ENCODE data around the gene CFP. TPM values are rescaled to one million over a fixed set of nuclear protein-coding genes. Genes with fewer than 3 reads are reported as not detected.

The CFP gene
- 0.56 and 0.81 TPM in 2 replicates for total RNA-seq

GRCh38 chrX:47629419-47630200, at the start of gene CFP:
TSS of gene CFP (minus strand) at chrX:47629930. CDS start at chrX:47629844, 86 bp downstream.

GRCh38 chrX:47658684-47659420, 29.1 kb upstream of the CFP start, which contains the start of gene UXT:
TSS of gene UXT (minus strand) at chrX:47659180. CDS start at chrX:47658927, 253 bp downstream.

DNA sequence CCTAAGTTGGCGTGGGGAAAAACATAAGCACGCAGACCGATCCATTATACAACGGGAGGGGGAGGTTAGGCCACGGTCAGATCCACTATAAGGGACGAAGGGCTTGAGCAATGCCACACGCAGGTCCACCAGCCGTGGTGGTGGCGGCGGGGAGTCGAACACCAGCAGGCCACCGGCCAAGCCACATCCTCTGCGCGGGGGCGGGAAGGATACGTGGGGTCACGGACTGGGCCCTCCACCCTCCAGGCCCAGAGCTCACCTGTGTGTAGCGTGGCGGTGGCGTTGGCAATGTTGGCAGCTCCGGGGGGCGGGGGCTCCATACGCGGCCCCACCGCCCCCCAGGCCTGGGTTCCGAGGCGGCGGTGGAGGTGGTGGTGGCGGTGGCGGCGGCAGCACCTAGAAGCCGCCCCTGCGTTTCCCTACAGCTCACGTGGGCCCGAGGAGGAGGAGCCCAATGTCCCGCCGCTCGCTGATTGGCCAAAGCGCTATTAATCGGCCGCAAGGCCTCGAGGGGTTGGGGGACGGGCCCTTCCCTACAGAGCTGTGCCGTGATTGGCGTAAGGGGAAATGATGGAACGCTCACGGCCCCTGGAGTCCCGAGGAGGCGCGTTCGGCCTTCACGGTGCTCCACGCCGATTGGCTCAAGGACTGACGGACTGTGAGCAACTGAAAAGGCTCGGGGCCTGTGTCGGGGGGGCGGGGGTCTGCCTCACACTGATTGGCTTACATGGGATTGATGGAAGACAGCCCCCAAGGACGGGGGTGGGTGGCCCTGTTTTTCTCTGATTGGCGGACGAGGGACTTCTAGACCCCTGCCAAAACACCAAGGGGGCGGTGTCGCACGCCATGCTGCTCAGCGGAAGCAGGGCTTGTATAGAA, 20.7 kb upstream of the CFP start, which contains the start of gene ELK1:
Gene ELK1, minus strand, starts transcription at position 400 of the 879 bp plus-strand sequence. CDS start 9,122 bp downstream, outside the sequence.

DNA sequence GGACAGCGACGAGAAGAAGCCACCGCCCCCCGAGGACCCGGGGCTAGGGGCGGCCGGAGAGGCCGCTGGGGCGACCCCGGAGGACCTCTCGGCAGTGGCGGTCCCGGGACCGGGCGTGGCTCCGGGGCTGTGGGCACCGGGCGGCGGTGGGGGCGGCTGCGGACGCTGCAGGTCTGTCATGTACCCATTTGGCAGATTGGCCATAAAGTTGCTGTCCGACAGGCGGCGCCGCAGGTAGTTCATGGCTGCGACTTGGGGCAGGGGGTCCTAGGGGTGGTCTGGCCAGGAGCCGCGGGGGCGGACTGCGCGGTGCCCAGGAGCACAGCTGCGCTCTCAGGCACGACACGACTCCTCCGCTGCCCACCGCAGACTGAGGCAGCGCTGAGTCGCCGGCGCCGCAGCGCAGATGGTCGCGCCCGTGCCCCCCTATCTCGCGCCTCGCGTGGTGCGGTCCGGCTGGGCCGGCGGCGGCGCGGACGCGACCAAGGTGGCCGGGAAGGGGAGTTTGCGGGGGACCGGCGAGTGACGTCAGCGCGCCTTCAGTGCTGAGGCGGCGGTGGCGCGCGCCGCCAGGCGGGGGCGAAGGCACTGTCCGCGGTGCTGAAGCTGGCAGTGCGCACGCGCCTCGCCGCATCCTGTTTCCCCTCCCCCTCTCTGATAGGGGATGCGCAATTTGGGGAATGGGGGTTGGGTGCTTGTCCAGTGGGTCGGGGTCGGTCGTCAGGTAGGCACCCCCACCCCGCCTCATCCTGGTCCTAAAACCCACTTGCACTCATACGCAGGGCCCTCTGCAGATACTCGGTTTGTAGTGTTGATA, 10.0 kb downstream of the CFP start, which contains the start of gene SYN1:
Gene SYN1, minus strand, starts transcription at position 372 of the 817 bp plus-strand sequence. Its CDS starts 129 bp downstream, at position 243.

GRCh38 chrX:47581731-47582647, 47.7 kb downstream of the CFP start, which contains the start of gene TIMP1:
TSS of gene TIMP1 (plus strand) at chrX:47582436. CDS start at chrX:47583416, 980 bp downstream.

Other genes with a start within 250 kb of the CFP start
- 4.8 and 5.6 TPM in 2 replicates for gene ZNF41, start 146.7 kb downstream of the CFP start, total RNA-seq
- gene ARAF, start 68.7 kb downstream of the CFP start, total RNA-seq: 9.0 and 16.8 TPM in 2 replicates
- 47.3 and 361 TPM in 2 replicates for gene TIMP1, start 47.5 kb downstream of the CFP start, total RNA-seq
- gene SYN1, start 10.1 kb downstream of the CFP start, total RNA-seq: 0.09 TPM in 1 of 2 replicates, not detected in the other
- gene ELK1, start 20.6 kb upstream of the CFP start, total RNA-seq: 7.4 and 9.6 TPM in 2 replicates
- gene UXT, start 29.2 kb upstream of the CFP start, total RNA-seq: 127 and 129 TPM in 2 replicates
- gene ZNF81, start 207.0 kb upstream of the CFP start, total RNA-seq: 3.7 and 6.7 TPM in 2 replicates